PC-3 (cell line): ENCODE results near the gene CMTM7. TPM values are rescaled to one million over a fixed set of nuclear protein-coding genes. Genes with fewer than 3 reads are reported as not detected.

Experiments used
- ATAC-seq: fragments of 200-7000 bp; cut with Tn5 transposase; 2 replicates; pipeline ENCODE4 v1.9.1; 2020; ENCODE audit warnings: mild to moderate bottlenecking, moderate library complexity
- BruUV-seq: library from RNA; stranded (reverse); fragments of 400-500 nt; replicated peaks from 2 replicates; lab custom pipeline; 2021; lab: Mats Ljungman, UMichigan
- CTCF ChIA-PET: fragments of 300-600 bp; sonication (Branson Sonifier 250); formaldehyde crosslinking; loops from one replicate; lab custom pipeline; 2022; ENCODE audit warnings: antibody characterized with exemption; lab: Charles Lee
- POLR2A ChIA-PET: fragments of 300-600 bp; sonication (Branson Sonifier 250); formaldehyde crosslinking; loops from one replicate; lab custom pipeline; 2022; ENCODE audit warnings: antibody characterized with exemption; ENCODE audit not compliant: unreplicated experiment; lab: Charles Lee
- DNase-seq: peaks from one replicate; pipeline ENCODE4 v3.0.0-alpha.2; 2015
- H2AFZ ChIP-seq: fragments of 300-600 bp; sonication (generic); 2 replicates; pipeline ENCODE4 v1.6.0; 2016; ENCODE audit warnings: antibody characterized with exemption, low read length
- H3F3A ChIP-seq: fragments of 300-600 bp; sonication (generic); one replicate; pipeline ENCODE4 v1.6.0; 2017; ENCODE audit warnings: antibody characterized with exemption, low read length, control low read depth, mild to moderate bottlenecking; ENCODE audit not compliant: unreplicated experiment
- H3K27ac ChIP-seq: fragments of 300-600 bp; sonication (generic); 2 replicates; pipeline ENCODE4 v1.5.1; 2016; ENCODE audit warnings: mild to moderate bottlenecking, low read length
- H3K27me3 ChIP-seq: fragments of 300-600 bp; sonication (generic); 2 replicates; pipeline ENCODE4 v1.6.1; 2016; ENCODE audit warnings: low read length, mixed read lengths
- H3K36me3 ChIP-seq: fragments of 300-600 bp; sonication (generic); 2 replicates; pipeline ENCODE4 v1.6.1; 2016; ENCODE audit warnings: low read depth, mixed run types, low read length, mixed read lengths
- H3K4me1 ChIP-seq: fragments of 300-600 bp; sonication (generic); 2 replicates; pipeline ENCODE4 v1.5.1; 2016; ENCODE audit warnings: low read length; ENCODE audit not compliant: insufficient read depth
- H3K4me2 ChIP-seq: fragments of 300-600 bp; sonication (generic); 2 replicates; pipeline ENCODE4 v1.6.0; 2016; ENCODE audit warnings: low read length
- H3K4me3 ChIP-seq: fragments of 300-600 bp; sonication (generic); 2 replicates; pipeline ENCODE4 v1.5.1; 2016; ENCODE audit warnings: mild to moderate bottlenecking, low read length, mixed read lengths
- H3K79me2 ChIP-seq: fragments of 300-600 bp; sonication (generic); 2 replicates; pipeline ENCODE4 v1.6.1; 2017; ENCODE audit warnings: low read length, mixed read lengths
- H3K9ac ChIP-seq: fragments of 300-600 bp; sonication (generic); 2 replicates; pipeline ENCODE4 v1.6.0; 2016; ENCODE audit warnings: mild to moderate bottlenecking, low read length
- H3K9me2 ChIP-seq: fragments of 300-600 bp; sonication (generic); replicated peaks from 2 replicates; pipeline ENCODE4 v1.6.1; 2016; ENCODE audit warnings: mixed run types, low read length, mixed read lengths
- H3K9me3 ChIP-seq: fragments of 300-600 bp; sonication (generic); 2 replicates; pipeline ENCODE4 v1.6.1; 2016; ENCODE audit warnings: low read length, mixed read lengths
- H4K20me1 ChIP-seq: fragments of 300-600 bp; sonication (generic); 2 replicates; pipeline ENCODE4 v1.6.1; 2016; ENCODE audit warnings: low read length, mixed read lengths
- EZH2 ChIP-seq: fragments of 300-600 bp; sonication (generic); IDR thresholded peaks from one replicate; pipeline ENCODE4 v1.6.1; 2017; ENCODE audit warnings: antibody characterized with exemption, mild to moderate bottlenecking, low read length; ENCODE audit not compliant: unreplicated experiment
- EZH2phosphoT487 ChIP-seq: fragments of 300-600 bp; sonication (generic); IDR thresholded peaks from 2 replicates; pipeline ENCODE4 v1.6.1; 2018; ENCODE audit warnings: mild to moderate bottlenecking, antibody characterized with exemption, low read length, borderline replicate concordance
- intact Hi-C: fragments of 100-400 bp; cut with micrococcal nuclease; formaldehyde crosslinking; loops from 2 replicates; pipeline ENCODE4 v1.9.0; 2023
- total RNA-seq: library from RNA; depleted of rRNA; stranded (reverse); fragments of >200 nt; gene quantifications from 2 replicates; pipeline ENCODE4 v1.2.3, GENCODE V29; 2014
- TF ChIP-seq, protein P1 (sequence below): fragments of 300-600 bp; sonication (generic); conservative IDR thresholded peaks from 2 replicates; pipeline ENCODE4 v1.5.1; 2017; ENCODE audit warnings: antibody characterized with exemption, low read depth, mild to moderate bottlenecking, low read length

CMTM7 gene
- total RNA-seq, 1 experiment from 2014 or later, result 37.1 TPM

DNA sequence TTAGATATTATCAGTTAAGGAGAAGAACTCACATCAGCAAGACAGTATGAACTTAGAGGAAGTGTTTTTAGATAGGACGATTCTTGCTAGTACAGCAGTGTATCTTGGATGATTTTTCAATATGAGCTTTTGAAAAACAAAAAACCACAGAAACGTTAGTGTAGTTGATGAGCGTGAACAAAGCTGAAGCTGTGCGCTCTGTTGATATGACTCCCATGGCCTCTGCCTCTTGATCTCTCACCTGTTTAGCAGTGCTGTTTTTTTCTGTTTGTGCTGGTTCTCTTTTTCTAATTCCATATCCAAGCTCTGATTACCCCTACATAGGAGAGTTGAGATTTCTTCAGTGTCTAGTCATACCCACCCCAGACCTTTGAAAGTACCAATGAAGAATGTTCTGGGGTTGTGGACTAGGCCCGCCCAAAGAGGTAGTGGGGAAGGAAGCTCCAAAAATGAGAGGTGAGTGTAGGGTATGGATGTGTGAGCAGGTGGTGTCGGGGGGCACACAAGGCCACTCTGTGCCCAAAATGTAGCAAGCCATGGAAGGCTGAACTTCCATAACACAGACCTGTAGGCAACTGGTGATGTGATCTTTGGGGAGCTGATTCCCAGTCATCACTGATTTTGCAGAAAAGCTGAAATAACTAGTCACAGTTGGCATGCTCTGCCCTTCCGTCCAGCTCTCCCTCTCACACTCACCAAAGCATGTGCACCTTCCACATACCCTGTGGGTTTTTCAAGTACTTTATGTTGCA, 20.0 kb upstream of the CMTM7 start:
- Histone ChIP-seq H3K4me1 (peaks cover 5% of the 10 kb centered on the region), H3K4me2 (no peak overlapping the region), H3K27me3 (no peaks in the 10 kb centered on the region), H3F3A (no peaks in the 10 kb centered on the region), H3K36me3 (no peaks in the 10 kb centered on the region), H3K4me3 (no peak overlapping the region), H4K20me1 (no peaks in the 10 kb centered on the region), H3K27ac (no peak overlapping the region), H3K9me2 (no peaks in the 10 kb centered on the region), H3K9ac (no peak overlapping the region), H2AFZ (no peak overlapping the region), H3K9me3 (no peaks in the 10 kb centered on the region), H3K79me2 (no peaks in the 10 kb centered on the region)
- ChIA-PET POLR2A (no interaction called here), CTCF (no interaction called here)
- DNase-seq, result no peak
- BruUV-seq, result no TSS peak
- ATAC-seq, result no peak
- TF ChIP-seq EZH2, result no peak
- TF ChIP-seq EZH2phosphoT487, result no peak
- TF ChIP-seq, protein P1, sequence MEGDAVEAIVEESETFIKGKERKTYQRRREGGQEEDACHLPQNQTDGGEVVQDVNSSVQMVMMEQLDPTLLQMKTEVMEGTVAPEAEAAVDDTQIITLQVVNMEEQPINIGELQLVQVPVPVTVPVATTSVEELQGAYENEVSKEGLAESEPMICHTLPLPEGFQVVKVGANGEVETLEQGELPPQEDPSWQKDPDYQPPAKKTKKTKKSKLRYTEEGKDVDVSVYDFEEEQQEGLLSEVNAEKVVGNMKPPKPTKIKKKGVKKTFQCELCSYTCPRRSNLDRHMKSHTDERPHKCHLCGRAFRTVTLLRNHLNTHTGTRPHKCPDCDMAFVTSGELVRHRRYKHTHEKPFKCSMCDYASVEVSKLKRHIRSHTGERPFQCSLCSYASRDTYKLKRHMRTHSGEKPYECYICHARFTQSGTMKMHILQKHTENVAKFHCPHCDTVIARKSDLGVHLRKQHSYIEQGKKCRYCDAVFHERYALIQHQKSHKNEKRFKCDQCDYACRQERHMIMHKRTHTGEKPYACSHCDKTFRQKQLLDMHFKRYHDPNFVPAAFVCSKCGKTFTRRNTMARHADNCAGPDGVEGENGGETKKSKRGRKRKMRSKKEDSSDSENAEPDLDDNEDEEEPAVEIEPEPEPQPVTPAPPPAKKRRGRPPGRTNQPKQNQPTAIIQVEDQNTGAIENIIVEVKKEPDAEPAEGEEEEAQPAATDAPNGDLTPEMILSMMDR, result no peak
- intact Hi-C loops, result no loop called here

DNA sequence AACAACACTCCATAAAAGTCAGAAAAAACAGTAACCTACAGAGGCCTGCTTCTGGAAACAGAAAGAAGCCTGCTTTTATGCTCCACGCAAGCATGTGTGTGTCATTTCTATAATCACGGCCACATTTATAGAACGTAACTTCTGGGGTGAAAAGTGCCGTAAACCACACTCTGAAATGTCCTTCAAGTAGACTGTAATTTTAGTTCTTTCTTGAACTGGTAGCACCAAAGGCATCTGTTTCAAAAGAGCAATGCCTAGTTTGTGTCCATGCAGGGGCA, 19.5 kb upstream of the CMTM7 start:
- no peak overlapping the region for H3K9ac ChIP-seq
- ATAC-seq, result no peak
- H3K27ac ChIP-seq, result no peak overlapping the region
- BruUV-seq, result no TSS peak
- H3K4me1 ChIP-seq, result no peaks in the 10 kb centered on the region
- DNase-seq, result no peak
- no peaks in the 10 kb centered on the region for H3K79me2 ChIP-seq
- ChIA-PET POLR2A (no interaction called here), CTCF (interaction anchor here (0.7 kb wide), 1 partner anchor 16 kb away, joined by 3 read pairs; no protein-coding TSS in a partner anchor)
- H2AFZ ChIP-seq, result no peak overlapping the region
- intact Hi-C loops, result no loop called here
- no peak overlapping the region for H3K4me2 ChIP-seq
- no peaks in the 10 kb centered on the region for H3K9me2 ChIP-seq
- no peaks in the 10 kb centered on the region for H3F3A ChIP-seq
- H3K27me3 ChIP-seq, result no peaks in the 10 kb centered on the region
- H3K36me3 ChIP-seq, result no peaks in the 10 kb centered on the region
- no peak overlapping the region for H3K4me3 ChIP-seq
- TF ChIP-seq EZH2 (no peak), EZH2phosphoT487 (no peak)
- TF ChIP-seq, protein P1, result no peak
- H4K20me1 ChIP-seq, result no peaks in the 10 kb centered on the region
- H3K9me3 ChIP-seq, result no peaks in the 10 kb centered on the region

DNA sequence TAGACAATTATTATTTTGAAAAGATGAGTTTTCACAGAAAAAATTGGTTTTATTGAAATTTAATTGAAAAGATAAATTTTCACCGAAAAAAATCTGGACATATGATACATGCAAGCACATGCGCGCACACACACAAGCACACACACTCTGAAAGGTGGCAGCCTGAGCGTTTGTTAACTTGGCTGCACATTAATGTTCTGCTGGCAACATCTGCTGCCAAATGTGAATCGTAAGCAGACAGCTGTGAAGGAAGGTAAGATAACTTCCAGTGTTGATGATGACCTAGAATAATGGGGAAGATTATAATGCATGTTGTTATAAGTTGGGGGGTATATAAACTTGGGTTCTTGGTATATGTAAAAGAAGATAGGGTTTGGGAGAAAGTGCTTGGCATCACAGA, 18.4 kb upstream of the CMTM7 start:
- no peaks in the 10 kb centered on the region for H3K36me3 ChIP-seq
- ATAC-seq (no peak), DNase-seq (no peak)
- TF ChIP-seq, protein P1, result no peak
- TF ChIP-seq EZH2 (no peak), EZH2phosphoT487 (no peak)
- no peaks in the 10 kb centered on the region for H4K20me1 ChIP-seq
- POLR2A ChIA-PET, result interaction anchor here (0.7 kb wide), 1 partner anchor 525 kb away, joined by 7 read pairs; no protein-coding TSS in a partner anchor
- BruUV-seq, result no TSS peak
- H3K4me1 ChIP-seq, result no peaks in the 10 kb centered on the region
- no peak overlapping the region for H3K9ac ChIP-seq
- H3K27ac ChIP-seq, result no peak overlapping the region
- H3K4me3 ChIP-seq, result no peak overlapping the region
- no peaks in the 10 kb centered on the region for H3K9me2 ChIP-seq
- no peaks in the 10 kb centered on the region for H3F3A ChIP-seq
- H3K4me2 ChIP-seq, result no peak overlapping the region
- H3K79me2 ChIP-seq, result no peaks in the 10 kb centered on the region
- no peak overlapping the region for H2AFZ ChIP-seq
- CTCF ChIA-PET, result interaction anchor here (0.6 kb wide), 1 partner anchor 95 kb away, joined by 3 read pairs; no protein-coding TSS in a partner anchor
- intact Hi-C loops, result no loop called here
- no peaks in the 10 kb centered on the region for H3K27me3 ChIP-seq
- H3K9me3 ChIP-seq, result no peaks in the 10 kb centered on the region
